Stimulated activated CD8-positive, alpha-beta memory T cell treated with anti-CD3 and anti-CD28 coated beads, Interleukin-15, amount 100 ng/mL, for 24 hours (primary cell): ENCODE data around the gene GRM4.

Experiments
- DNase-seq: peaks from one replicate; pipeline ENCODE4 v3.0.0-alpha.2; 2020; ENCODE audit warnings: low read depth

GRM4 gene

GRCh38 chr6:34082864-34083626, 62.8 kb downstream of the GRM4 start:
- no peak for DNase-seq

GRCh38 chr6:34082348-34082747, 63.5 kb downstream of the GRM4 start:
- DNase-seq: no peak

- DNase-seq: no peak
These were observed 65.5 kb downstream of the GRM4 start for GRCh38 chr6:34080357-34080756.

GRCh38 chr6:34079899-34080298, 66.0 kb downstream of the GRM4 start:
- DNase-seq: no peak

- DNase-seq: no peak
These were observed 70.0 kb downstream of the GRM4 start for GRCh38 chr6:34075906-34076305.

- no peak for DNase-seq
These were observed 71.7 kb downstream of the GRM4 start for GRCh38 chr6:34074064-34074742.

GRCh38 chr6:34073540-34073939, 72.3 kb downstream of the GRM4 start:
- no peak for DNase-seq

- DNase-seq: no peak
These were observed 73.2 kb downstream of the GRM4 start for GRCh38 chr6:34072727-34073126.

GRCh38 chr6:34071884-34072379, 74.0 kb downstream of the GRM4 start:
- DNase-seq: no peak

- DNase-seq: no peak
These were observed 74.6 kb downstream of the GRM4 start for GRCh38 chr6:34071136-34071883.

- DNase-seq: no peak
These were observed 75.4 kb downstream of the GRM4 start for GRCh38 chr6:34070315-34071135.

GRCh38 chr6:34068462-34069044, 77.3 kb downstream of the GRM4 start:
- no peak for DNase-seq

- no peak for DNase-seq
These were observed 78.1 kb downstream of the GRM4 start for GRCh38 chr6:34067814-34068213.

GRCh38 chr6:34066772-34067770, 78.8 kb downstream of the GRM4 start:
- DNase-seq: no peak

- no peak for DNase-seq
These were observed 79.7 kb downstream of the GRM4 start for GRCh38 chr6:34066218-34066571.

- DNase-seq: no peak
These were observed 80.2 kb downstream of the GRM4 start for GRCh38 chr6:34065466-34066217.

- DNase-seq: no peak
These were observed 81.2 kb downstream of the GRM4 start for GRCh38 chr6:34064675-34065074.

- DNase-seq: no peak
These were observed 82.2 kb downstream of the GRM4 start for GRCh38 chr6:34063651-34064050.

GRCh38 chr6:34062815-34063214, 83.1 kb downstream of the GRM4 start:
- DNase-seq: no peak

- no peak for DNase-seq
These were observed 83.7 kb downstream of the GRM4 start for GRCh38 chr6:34062156-34062555.
